COR-L47 (cell line): Measurements from ENCODE around the gene KCTD11.
A peak's percentile ranks its signal among the peaks of the same experiment; 100 is the strongest.

Source experiments
- DNase-seq: peaks from one replicate; lab custom pipeline; 2025; lab: John Stamatoyannopoulos, UW

KCTD11 gene

DNA sequence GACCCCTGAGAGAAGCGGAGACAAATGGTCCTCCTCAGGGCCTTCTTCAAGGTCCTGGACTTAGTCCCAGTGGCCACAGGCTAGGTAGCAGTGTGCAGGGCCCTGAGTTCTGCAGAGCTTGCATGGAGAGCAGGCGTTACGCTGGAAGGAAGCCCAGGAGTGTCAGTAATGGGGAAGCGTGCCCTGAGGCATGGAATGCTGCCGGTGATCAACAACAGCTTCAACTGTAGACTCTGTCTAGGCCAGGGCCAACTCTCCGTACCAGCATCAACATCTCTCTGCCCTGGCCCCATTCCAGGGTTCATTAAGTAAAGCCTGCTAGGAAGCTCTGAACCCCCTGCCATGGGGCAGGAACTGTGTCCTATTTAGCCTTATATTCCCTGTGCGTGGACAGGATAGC lies 28.4 kb downstream of the KCTD11 start:
- no peak for DNase-seq

- no peak for DNase-seq
These were observed 29.1 kb downstream of the KCTD11 start, which contains the start of gene TNK1 for GRCh38 chr17:7380855-7381683. Gene TNK1 (plus strand): TSS chr17:7381089. CDS start chr17:7382927, 1,838 bp downstream.

GRCh38 chr17:7382901-7383300 lies 30.9 kb downstream of the KCTD11 start:
- no peak for DNase-seq

DNA sequence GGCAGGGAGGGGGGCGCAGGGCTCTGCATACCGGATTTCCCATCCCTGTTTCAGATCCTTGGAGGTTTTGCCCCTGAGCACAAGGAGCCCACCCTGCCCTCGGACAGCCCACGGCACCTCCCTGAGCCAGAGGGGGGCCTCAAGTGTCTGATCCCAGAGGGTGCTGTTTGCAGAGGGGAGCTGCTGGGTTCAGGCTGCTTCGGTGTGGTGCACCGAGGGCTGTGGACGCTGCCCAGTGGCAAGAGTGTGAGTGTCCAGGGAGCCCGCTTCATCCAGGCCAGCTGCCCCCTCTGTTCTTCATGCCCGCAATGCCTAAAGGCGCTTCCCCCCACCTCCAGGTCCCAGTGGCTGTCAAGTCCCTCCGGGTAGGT lies 31.4 kb downstream of the KCTD11 start:
- DNase-seq, result no peak

DNA sequence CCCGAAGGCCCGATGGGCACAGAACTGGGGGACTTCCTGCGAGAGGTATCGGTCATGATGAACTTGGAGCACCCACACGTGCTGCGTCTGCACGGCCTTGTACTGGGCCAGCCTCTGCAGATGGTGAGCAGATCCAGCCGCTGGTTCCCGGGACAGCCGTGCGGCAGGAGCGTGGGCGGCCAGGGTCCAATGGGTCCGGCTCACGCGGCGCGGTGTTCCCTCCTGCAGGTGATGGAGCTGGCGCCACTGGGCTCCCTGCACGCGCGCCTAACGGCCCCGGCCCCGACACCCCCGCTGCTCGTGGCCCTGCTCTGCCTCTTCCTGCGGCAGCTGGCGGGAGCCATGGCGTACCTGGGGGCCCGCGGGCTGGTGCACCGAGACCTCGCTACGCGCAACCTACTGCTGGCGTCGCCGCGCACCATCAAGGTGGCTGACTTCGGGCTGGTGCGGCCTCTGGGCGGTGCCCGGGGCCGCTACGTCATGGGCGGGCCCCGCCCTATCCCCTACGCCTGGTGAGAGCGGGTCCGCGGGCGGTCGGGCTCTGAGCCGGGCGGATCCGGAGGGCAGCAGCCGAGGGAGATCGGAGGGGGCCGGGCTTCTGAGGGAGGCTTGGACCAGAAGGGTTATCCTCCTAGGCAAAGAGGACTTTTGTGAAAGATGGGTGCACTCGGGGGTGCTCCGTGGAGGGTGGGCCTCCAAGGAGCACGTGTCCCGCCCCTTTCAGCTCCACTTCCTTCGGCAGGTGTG lies 32.0 kb downstream of the KCTD11 start:
- no peak for DNase-seq

DNA sequence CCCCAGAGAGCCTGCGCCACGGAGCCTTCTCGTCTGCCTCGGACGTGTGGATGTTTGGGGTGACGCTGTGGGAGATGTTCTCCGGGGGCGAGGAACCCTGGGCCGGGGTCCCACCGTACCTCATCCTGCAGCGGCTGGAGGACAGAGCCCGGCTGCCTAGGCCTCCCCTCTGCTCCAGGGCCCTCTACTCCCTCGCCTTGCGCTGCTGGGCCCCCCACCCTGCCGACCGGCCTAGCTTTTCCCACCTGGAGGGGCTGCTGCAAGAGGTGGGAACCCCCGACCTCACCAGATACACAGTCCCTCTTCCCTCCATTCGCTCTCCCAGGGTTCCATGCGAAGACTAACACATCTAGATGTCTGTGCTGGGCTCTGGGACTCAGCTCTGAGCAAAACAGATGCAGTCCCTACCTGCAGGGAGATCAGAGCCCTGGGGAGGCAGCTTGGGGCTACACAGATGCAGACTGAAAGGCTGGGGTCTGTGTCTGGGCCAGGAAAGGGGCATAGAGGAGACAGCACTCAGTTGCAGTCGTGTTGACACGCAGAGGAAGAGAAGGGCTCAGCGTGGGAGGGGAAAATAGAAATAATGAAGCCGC lies 32.6 kb downstream of the KCTD11 start:
- no peak for DNase-seq

GRCh38 chr17:7388856-7389255 lies 36.9 kb downstream of the KCTD11 start:
- no peak for DNase-seq

- no peak for DNase-seq
These were observed 38.3 kb downstream of the KCTD11 start for GRCh38 chr17:7389924-7390910.

- DNase-seq, result no peak
These were observed 39.3 kb downstream of the KCTD11 start for GRCh38 chr17:7391307-7391706.

GRCh38 chr17:7392696-7393612 lies 41.0 kb downstream of the KCTD11 start:
- no peak for DNase-seq

DNA sequence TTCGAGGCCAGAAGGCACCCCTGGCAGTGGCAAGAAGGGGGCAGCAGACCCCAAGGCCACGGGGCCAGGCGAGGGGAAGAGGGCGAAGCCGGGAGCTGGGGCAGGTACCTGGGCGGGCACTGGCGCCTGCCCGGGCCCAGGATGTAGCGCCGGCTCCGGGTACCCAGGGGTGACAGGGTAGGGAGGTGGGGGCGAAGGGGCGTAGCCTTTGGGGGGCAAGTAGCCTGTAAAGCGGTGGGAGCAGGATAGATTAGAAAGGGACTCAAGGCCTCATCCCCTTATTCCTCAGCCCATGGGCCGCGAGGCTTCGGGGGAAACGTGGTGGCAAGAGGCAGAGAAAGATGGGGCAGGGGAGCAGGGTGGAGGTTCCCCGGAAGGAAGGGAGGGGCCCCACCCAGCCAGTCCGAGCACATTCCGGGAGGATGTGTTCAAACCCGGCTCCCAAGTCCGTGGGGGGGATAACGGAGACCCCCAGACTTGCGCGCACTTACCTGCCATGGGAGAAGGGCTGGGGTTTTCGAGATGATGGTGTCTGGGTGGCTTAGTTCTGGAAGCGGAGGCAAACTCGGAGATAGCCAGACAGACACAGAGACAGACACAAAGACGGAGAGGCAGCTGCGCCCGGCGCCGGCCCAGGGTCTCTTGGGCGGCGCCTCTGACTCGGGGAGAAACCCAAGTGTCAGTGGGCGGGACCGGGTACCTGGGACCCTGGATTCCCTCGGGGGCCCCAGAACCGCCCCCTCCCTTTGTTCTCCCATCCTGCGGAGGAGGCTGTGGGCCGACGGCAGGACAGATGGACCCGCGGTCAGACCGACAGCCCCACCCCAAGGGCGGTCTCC lies 41.9 kb downstream of the KCTD11 start:
- DNase-seq, result no peak

DNA sequence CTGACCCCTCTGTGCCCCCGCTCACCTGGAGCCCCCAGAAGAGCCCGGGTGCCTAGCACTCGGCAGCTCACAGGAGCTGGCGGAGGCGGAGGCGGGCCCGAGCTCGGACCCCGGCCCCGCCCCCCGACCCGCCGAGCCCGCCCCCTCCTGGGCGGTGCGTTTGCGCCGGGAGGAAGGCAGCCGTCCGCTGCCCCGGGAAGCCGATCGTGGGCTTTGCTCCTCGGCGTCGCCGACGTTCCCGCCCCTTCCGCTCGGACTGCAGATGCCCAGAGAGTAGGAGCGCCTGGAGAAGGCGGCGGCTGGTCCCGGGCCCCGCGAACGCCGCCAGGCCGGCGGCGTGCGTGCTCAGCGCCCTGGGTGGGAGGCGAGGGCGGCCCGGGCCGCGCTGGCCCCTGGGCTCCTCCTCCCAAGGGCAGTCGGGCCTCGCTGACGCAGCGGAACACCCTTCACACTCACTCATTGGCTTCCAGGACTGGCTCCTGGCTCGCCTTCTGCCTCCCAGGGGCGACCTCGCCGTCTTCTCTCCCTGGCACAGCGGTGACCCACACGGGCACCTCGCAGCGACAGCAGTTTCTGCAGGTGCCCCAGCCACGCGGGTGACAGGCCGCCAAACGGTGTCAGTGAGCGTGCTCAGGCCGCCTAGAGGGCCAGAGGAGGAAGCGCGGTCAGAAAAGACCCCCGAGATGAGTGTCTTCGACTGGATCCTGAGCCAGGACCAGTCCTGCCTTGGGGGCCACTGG lies 42.7 kb downstream of the KCTD11 start, which contains the start of gene PLSCR3:
PLSCR3 (minus strand) TSS at position 74 of the 740 bp plus-strand sequence. CDS start 415 bp downstream, outside the sequence.
- peak; percentile 42 for DNase-seq

DNA sequence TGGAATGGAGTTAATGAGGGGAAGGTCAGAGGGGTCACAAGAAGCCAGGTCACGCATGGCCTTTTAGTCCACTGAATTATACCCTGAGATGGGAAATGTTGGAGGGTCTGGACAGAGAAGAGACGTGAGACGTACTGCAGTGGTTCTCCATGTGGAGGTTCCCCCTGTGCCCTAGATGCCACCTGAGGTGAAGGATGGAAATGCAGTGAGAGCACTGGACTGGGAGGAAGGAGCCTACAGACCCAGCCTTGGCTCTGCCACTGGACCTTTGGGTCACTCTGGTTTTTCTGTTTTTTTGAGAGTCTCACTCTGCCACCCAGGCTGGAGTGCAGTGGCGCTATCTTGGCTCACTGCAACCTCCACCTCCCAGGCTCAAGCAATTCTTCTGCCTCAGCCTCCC lies 44.2 kb downstream of the KCTD11 start:
- DNase-seq, result no peak

DNA sequence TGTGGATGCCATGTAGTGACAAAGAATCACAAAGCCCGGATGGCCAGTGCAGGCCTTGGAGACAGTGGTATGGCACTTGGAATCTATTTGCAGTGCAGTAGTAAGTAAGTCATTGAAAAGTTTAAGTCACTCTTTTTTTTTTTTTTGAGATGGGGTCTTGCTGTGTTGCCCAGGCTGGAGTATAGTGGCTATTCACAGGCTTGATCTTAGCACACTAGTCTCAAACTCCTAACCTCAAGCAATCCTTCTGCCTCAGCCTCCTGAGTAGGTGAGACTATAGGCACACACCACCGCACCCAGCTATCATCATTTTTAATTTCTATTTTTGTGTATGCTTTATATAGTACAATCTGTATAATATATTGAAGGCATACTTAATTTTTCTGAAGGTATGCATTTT lies 46.6 kb downstream of the KCTD11 start:
- DNase-seq, result no peak

- no peak for DNase-seq
These were observed 51.2 kb downstream of the KCTD11 start for GRCh38 chr17:7403043-7403726.

DNA sequence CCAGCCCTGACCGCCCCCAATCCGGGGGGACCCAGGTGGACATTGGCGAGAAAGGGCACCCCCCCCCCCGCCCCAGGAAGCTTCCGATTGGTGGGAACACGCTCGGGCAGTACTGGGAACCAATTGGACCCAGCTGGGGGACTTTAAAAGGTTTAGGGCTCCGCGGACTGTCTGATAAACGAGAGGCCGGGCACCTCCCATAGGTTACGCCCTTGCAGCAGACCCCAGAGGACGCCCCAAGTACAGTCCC lies 51.7 kb downstream of the KCTD11 start:
- no peak for DNase-seq

DNA sequence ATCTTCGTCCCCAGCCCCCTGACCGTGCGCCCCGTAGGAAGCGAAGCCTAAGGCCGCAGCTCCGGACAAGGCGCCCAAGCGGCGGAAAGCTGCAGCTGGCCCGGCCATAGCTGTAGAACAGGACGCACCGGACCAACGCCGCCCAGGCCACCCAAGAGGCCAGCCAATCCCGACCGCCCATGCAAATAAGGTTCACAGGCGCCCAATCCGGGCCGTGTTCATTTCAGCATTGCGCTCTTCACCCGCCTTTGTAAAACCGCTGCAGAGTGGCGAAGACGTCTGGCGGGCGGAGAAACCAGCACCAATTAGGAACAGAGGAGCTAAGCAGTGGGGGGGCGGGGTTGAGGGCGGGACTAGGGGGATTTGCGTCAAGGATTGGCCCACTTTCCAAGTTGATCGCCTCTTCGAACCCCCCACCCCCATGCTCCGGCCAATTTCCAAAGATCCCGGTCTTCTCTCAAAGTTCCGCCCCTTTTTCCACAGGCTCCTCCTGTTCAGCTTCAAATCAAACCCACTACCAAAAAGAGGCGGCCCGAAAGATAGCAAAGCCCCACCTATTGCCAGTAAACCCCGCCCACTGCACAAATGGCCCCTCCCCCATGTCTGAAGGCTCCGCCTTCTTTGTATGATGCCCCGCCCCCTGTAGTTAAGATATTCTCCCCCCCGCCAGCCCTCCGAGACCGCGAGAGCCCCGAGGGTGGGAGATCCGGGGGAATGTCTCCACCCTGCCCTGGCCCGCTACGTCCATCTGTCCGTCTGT lies 52.2 kb downstream of the KCTD11 start, which contains the start of gene TMEM256:
TMEM256 (minus strand) TSS at position 121 of the 760 bp plus-strand sequence; CDS start at position 108, 13 bp downstream.
- DNase-seq, result peak; percentile 94
